GM10248 (cell line): ENCODE results near the gene PAH.

Experiments
- CTCF ChIA-PET: fragments of 300-600 bp; sonication (Branson Sonifier 250); formaldehyde crosslinking; extraction: SDS; loops from one replicate; lab custom pipeline; 2021; ENCODE audit warnings: antibody characterized with exemption; lab: Yijun Ruan, JAX
- POLR2A ChIA-PET: fragments of 350-650 bp; sonication (Branson Sonifier 250); formaldehyde crosslinking; extraction: SDS; loops from one replicate; lab custom pipeline; 2020; ENCODE audit warnings: antibody characterized with exemption; lab: Yijun Ruan, JAX
- DNase-seq: peaks from one replicate; pipeline ENCODE4 v3.0.0; 2012; ENCODE audit errors: extremely low spot score
- TF ChIP-seq, protein P1 (sequence below): IDR thresholded peaks from 2 replicates; pipeline ENCODE4 v1.5.1; 2012; ENCODE audit warnings: mild to moderate bottlenecking, low read depth; ENCODE audit errors: extremely low read depth, missing control alignments, control extremely low read depth

The PAH gene

DNA sequence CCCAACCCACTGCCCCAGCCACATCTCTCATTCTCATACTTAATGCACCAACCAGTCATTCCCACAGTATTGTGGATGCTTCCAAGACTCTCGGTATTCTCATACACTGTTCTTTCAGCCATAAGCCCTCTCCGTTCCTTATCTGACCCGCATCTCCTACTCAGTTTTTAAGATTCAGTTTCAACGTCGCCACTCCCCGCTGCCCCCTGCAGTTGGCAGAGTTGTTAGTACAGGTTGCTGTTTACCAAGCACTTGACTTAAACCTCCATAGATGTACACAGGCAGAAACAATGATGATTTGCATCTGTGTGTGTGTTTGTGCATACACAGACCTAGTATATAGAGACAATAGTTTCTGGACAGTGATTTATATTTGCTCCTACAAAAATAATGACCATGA, 40.2 kb downstream of the PAH start:
- CTCF ChIA-PET, result no interaction called here
- TF ChIP-seq, protein P1, sequence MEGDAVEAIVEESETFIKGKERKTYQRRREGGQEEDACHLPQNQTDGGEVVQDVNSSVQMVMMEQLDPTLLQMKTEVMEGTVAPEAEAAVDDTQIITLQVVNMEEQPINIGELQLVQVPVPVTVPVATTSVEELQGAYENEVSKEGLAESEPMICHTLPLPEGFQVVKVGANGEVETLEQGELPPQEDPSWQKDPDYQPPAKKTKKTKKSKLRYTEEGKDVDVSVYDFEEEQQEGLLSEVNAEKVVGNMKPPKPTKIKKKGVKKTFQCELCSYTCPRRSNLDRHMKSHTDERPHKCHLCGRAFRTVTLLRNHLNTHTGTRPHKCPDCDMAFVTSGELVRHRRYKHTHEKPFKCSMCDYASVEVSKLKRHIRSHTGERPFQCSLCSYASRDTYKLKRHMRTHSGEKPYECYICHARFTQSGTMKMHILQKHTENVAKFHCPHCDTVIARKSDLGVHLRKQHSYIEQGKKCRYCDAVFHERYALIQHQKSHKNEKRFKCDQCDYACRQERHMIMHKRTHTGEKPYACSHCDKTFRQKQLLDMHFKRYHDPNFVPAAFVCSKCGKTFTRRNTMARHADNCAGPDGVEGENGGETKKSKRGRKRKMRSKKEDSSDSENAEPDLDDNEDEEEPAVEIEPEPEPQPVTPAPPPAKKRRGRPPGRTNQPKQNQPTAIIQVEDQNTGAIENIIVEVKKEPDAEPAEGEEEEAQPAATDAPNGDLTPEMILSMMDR, result no peak
- POLR2A ChIA-PET, result no interaction called here
- DNase-seq, result no peak

GRCh38 chr12:102874819-102875218, 42.2 kb downstream of the PAH start:
- TF ChIP-seq, protein P1, result no peak
- POLR2A ChIA-PET, result no interaction called here
- CTCF ChIA-PET, result interaction anchor here (1.1 to 1.5 kb wide), 2 partner anchors 8 to 758 kb away, joined by 4 to 9 read pairs; no protein-coding TSS in a partner anchor
- no peak for DNase-seq

- TF ChIP-seq, protein P1, result no peak
- no peak for DNase-seq
- ChIA-PET POLR2A (no interaction called here), CTCF (interaction anchor here (4.6 kb wide), 1 partner anchor 10 kb away, joined by 23 read pairs; no protein-coding TSS in a partner anchor)
Observed at GRCh38 chr12:102873077-102873476, 44.0 kb downstream of the PAH start.

GRCh38 chr12:102871014-102871413, 46.0 kb downstream of the PAH start:
- DNase-seq, result no peak
- TF ChIP-seq, protein P1, result no peak
- ChIA-PET POLR2A (no interaction called here), CTCF (interaction anchor here (4.6 kb wide), 1 partner anchor 12 kb away, joined by 23 read pairs; no protein-coding TSS in a partner anchor)

DNA sequence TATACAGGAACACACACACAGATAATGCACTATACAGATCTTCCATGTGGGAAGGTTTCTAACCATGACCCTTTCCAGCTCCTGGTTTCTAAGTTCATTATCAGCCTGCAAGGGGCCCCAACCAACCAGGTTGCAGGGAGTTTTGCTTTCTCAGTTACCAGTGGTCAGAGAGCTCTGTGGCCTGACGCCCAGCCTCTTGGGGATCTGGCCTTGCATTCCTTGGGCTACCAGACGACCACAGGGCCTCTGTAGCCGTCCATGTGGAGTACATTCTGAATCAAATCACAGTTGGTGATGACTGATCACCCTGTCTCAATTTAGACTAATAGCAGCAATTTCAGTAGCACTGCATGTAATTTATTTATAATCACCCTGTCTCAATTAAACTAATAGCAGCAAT, 47.5 kb downstream of the PAH start:
- DNase-seq, result no peak
- ChIA-PET CTCF (interaction anchor here (4.6 kb wide), 1 partner anchor 14 kb away, joined by 23 read pairs; no protein-coding TSS in a partner anchor), POLR2A (no interaction called here)
- TF ChIP-seq, protein P1, result no peak

DNA sequence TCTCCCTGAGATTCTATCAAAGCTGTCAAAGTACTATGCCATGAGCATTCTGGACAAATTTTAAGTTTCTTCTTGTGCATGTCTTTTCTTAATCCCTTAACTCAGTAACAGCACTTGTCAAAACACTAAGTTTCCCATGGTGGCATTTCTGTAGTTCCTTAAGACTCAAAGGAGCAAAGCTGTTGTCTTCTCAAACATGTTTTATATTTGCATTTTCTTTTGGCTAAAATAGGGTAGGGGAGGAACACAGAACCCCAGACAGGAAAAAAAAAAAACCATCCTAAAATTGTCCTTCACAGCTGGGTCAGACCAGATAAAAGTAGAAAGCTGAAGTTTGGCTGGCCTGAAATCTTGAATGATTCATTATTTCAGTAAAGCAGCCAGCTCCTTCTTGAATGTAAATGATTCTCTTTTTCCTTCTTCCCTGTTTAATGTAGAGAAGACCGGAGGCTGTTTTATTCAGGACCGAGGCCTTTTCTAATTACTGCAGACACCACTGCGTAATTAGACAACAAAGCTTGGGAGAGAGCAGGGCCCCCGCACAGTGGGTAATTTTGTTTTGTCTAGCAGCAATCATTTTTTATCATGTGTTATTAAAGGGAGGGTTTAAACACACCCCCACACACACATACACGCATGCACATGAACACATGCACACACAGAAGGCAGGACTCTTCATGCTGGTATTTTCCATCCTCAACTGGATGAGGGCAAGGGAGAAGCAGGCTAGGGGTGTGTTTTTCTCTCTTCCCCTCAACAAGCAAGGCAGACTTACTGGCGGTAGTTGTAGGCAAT, 51.0 kb downstream of the PAH start:
- TF ChIP-seq, protein P1, result no peak
- POLR2A ChIA-PET, result no interaction called here
- CTCF ChIA-PET, result interaction anchor here (1.0 to 2.6 kb wide), 6 partner anchors 13 to 767 kb away, joined by 3 to 11 read pairs (median 4); no protein-coding TSS in a partner anchor
- DNase-seq, result no peak
